Activated CD4-positive, alpha-beta T cell treated with anti-CD3 and anti-CD28 coated beads, Interleukin-2, amount 50 U/mL, for 1 hour (primary cell): ENCODE data around the gene UBE2S.
"Not testable (repeated sequence)": the region's sequence is repeated elsewhere in the genome, so short reads cannot be mapped to it uniquely, and the experiment has no call there.

Source experiments
- DNase-seq: peaks from one replicate; pipeline ENCODE4 v3.0.0-alpha.2; 2020

The UBE2S gene

DNA sequence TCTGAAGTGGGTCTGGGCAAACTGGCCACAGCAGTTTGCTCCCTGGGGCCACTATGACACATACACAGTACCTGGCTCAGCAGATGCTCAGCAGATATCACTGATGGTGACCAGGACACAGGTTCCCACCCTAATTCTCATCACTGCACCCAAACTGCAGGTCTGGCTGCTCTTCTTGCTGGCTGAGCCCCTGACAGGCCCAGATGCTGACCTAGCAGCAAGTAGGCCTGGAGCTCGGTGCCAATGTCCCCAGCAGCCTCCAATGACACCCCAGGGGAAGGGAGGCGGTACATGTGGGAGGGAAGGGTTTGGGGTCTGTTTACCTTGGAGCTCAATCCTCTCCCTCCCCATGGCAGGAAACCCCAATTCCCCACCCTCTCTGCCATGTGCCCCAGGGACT lies 5.1 kb downstream of the UBE2S start:
- DNase-seq, result no peak

- not testable (repeated sequence) for DNase-seq
These were observed 6.2 kb downstream of the UBE2S start for GRCh38 chr19:55401390-55401789.

DNA sequence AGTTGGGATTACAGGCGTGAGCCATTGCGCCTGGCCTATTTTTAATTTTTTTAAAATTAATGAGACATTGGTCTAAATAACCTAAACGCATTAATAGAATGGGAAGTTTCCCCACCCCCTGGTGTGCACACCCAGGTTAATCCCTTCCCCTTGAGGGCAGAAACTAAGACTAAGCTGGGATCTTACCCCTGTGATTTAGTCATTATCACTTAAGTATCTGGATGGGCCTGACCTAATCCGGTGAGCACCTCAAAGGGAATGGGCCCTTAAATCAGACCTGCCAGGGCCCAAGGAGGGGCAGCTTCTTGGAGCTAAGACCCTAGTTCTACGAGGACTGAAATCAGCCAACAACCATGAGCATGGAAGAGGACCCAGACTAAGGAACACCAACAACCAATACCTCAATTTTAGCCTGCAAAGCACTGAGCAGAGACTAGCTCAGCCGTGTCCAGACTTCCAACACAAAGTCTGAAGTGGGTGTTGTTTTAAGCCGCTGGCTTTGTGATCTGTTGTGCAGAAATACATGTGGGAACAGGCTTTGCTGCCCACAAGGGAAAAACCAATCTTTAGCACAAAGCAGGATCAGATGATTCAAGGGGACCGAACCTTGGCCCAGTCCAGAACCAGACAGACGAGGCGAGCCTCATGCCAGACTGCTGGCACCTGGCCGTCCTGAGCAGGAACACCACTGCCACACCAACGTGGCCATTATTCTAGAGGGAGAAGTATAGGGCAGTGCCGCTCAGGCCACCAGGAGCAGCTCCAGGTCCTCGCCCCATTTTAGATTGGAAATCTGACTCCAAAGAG lies 7.1 kb downstream of the UBE2S start:
- DNase-seq, result no peak

DNA sequence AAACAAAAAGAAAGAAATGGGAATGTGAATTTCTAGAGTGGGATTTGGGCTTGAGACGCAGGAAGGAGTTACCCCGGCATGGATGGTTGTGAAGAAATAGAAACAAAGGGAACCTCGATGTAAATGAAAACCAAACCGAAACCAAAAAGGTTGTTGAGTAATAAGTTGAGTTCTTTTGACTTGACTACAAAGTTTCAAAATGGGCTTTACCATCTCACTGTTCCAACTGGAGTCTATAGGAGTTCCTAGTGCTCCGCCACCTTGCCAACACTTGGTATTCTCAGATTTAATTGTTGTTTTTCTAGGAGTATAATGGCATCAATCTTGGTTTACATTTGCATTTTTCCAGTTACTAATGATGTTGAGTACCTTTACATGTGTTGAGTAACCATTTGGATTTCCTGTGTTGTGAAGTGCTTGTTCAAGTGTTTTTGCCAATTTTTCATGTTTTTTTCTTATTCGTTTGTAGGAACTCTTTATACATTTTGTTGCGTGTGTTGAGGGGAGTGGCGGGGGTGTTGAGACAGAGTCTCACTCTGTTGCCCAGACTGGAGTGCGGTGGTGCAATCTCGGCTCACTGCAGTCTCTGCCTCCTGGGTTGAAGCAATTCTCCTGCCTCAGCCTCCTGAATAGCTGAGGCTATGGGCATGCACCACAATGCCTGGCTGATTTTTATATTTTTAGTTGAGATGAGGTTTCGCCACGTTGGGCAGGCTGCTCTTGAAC lies 9.2 kb downstream of the UBE2S start:
- DNase-seq, result no peak

GRCh38 chr19:55392820-55393761 lies 14.5 kb downstream of the UBE2S start:
- no peak for DNase-seq

GRCh38 chr19:55391702-55392615 lies 15.6 kb downstream of the UBE2S start:
- DNase-seq, result no peak

DNA sequence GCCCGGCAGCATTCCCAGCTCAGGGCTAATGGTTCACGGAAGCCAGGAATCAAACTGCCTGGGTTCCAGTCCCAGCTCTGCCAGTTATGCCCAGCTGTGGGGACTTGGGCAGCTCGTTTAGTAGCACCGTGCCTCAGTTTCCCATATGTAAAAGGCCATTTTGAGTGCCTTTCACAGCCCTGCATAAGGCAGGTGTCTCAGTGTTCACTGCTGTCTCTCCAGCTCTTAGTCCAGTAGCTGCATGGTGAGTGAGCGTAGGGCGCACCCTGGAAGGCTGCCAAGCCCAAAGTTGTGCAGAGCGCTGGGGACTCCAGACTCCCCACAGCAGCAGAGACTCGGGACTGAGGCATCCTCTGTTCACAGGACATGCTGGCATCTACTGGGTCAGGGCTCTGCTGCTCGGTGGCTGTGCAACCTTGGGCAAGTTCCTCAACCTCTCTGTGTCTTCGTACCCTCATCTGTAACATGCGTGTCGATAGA lies 16.4 kb downstream of the UBE2S start:
- no peak for DNase-seq

DNA sequence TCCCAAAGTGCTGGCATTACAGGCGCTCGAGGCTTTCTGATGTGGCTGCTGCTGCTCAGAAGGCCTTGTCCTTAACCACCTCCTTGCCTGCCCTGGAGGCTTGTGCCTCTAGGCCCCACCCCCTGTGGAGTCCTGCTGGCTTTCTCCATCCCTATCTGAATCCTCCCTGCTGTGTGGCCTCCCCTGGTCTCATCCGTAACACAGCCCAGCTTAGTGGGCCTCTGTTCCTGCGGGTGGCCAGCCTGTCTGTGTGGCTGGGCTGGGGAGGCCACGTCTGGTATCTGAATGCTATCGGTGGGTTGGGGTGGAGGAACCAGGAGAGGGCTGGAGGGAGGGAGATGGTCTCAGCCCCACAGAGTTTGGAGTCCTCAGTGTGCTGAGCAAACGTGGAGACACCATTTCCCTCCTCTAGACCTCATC lies 17.1 kb downstream of the UBE2S start:
- DNase-seq, result no peak

- DNase-seq, result no peak
These were observed 17.9 kb downstream of the UBE2S start for GRCh38 chr19:55389386-55390317.

DNA sequence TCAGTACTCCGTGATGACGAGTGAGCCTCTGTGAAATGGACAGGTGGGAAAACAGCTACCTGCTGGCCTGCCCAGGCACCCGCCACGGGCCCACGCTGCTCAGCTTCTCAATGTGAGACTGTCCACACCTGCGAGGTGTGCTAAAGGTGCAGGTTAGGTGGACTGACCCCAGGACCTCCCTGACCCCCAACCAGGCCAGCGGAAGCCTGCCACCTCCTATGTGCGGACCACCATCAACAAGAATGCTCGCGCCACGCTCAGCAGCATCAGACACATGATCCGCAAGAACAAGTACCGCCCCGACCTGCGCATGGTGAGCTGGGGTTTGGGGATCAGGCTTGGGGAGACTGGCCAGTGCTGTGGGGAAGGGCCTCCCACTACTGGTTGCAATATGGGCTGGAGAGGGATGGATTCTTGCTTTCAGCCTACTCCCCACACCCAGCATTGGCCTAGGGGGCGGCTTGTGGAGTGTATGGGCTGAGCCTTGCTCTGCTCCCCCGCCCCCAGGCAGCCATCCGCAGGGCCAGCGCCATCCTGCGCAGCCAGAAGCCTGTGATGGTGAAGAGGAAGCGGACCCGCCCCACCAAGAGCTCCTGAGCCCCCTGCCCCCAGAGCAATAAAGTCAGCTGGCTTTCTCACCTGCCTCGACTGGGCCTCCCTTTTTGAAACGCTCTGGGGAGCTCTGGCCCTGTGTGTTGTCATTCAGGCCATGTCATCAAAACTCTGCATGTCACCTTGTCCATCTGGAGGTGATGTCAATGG lies 19.7 kb downstream of the UBE2S start:
- no peak for DNase-seq

DNA sequence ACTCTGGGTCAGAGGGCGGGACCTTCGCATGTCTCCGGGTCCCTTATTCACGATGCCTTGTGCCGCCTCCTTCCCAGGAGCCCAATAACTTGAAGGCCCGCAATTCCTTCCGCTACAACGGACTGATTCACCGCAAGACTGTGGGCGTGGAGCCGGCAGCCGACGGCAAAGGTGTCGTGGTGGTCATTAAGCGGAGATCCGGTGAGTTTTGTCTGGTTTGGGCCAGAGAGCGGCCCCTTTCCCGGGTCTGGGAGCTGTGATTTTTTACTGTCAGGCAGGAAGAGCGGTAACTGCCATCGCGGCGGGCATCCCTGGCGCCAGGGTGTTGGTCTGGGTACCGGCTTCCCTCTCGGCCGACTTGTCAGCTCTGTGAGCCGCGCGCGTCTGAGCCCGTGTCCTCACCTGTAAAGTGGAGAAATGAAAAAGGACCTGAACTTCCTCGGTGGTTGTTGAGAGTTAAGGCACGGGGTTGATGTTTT lies 21.1 kb downstream of the UBE2S start:
- DNase-seq, result no peak

GRCh38 chr19:55385724-55386492 lies 21.7 kb downstream of the UBE2S start, which contains the start of gene RPL28:
RPL28 (plus strand) TSS chr19:55385932; CDS start chr19:55386358, 426 bp downstream.
- peak; percentile 98 for DNase-seq

GRCh38 chr19:55384920-55385723 lies 22.5 kb downstream of the UBE2S start:
- peak; percentile 95 for DNase-seq

GRCh38 chr19:55384131-55384919 lies 23.3 kb downstream of the UBE2S start, which contains the start of gene TMEM238:
TMEM238 (minus strand) TSS chr19:55384292; CDS start chr19:55384259, 33 bp downstream.
- peak; percentile 25 for DNase-seq

- peak; percentile 43 for DNase-seq
These were observed 24.1 kb downstream of the UBE2S start for GRCh38 chr19:55383279-55384130.

GRCh38 chr19:55382522-55383054 lies 25.0 kb downstream of the UBE2S start:
- DNase-seq, result no peak
